HG02571 (cell line): Measurements from ENCODE around the gene LPA.
A peak's percentile ranks its signal among the peaks of the same experiment; 100 is the strongest.
"Not testable (repeated sequence)": the region's sequence is repeated elsewhere in the genome, so short reads cannot be mapped to it uniquely, and the experiment has no call there.

Source experiments
- ATAC-seq: cut with Tn5 transposase; IDR thresholded peaks from one replicate; pipeline ENCODE4 v1.9.1; 2021; ENCODE audit warnings: mild to moderate bottlenecking, moderate library complexity; ENCODE audit not compliant: unreplicated experiment

Gene LPA

GRCh38 chr6:160667639-160668481 is 3.8 kb upstream of the LPA start:
- ATAC-seq, result no peak

GRCh38 chr6:160662842-160663241 is 1.2 kb downstream of the LPA start:
- no peak for ATAC-seq

GRCh38 chr6:160662429-160662828 is 1.6 kb downstream of the LPA start:
- ATAC-seq, result no peak

- no peak for ATAC-seq
These were observed 2.9 kb downstream of the LPA start for GRCh38 chr6:160661216-160661615.

GRCh38 chr6:160659562-160659961 is 4.5 kb downstream of the LPA start:
- ATAC-seq, result no peak

- no peak for ATAC-seq
These were observed 29.4 kb downstream of the LPA start for GRCh38 chr6:160634706-160635105.

GRCh38 chr6:160595838-160596832 is 67.9 kb downstream of the LPA start:
- ATAC-seq, result no peak

GRCh38 chr6:160595297-160595696 is 68.8 kb downstream of the LPA start:
- ATAC-seq, result not testable (repeated sequence)

GRCh38 chr6:160586374-160586773 is 77.7 kb downstream of the LPA start:
- ATAC-seq, result no peak

- no peak for ATAC-seq
These were observed 80.3 kb downstream of the LPA start for GRCh38 chr6:160583794-160584193.

GRCh38 chr6:160581406-160581805 is 82.7 kb downstream of the LPA start:
- no peak for ATAC-seq

GRCh38 chr6:160578515-160578914 is 85.6 kb downstream of the LPA start:
- ATAC-seq, result not testable (repeated sequence)

- ATAC-seq, result no peak
These were observed 90.1 kb downstream of the LPA start for GRCh38 chr6:160573943-160574342.

GRCh38 chr6:160571201-160571600 is 92.9 kb downstream of the LPA start:
- not testable (repeated sequence) for ATAC-seq

- ATAC-seq, result no peak
These were observed 119.3 kb downstream of the LPA start for GRCh38 chr6:160544802-160545201.

- ATAC-seq, result no peak
These were observed 128.8 kb downstream of the LPA start for GRCh38 chr6:160535270-160535669.

- peak; percentile 62 for ATAC-seq
These were observed 129.9 kb downstream of the LPA start for GRCh38 chr6:160534050-160534696.

- no peak for ATAC-seq
These were observed 131.8 kb downstream of the LPA start for GRCh38 chr6:160532315-160532714.

- no peak for ATAC-seq
These were observed 132.2 kb downstream of the LPA start for GRCh38 chr6:160531826-160532225.

- not testable (repeated sequence) for ATAC-seq
These were observed 134.6 kb downstream of the LPA start for GRCh38 chr6:160529524-160529923.

GRCh38 chr6:160523223-160523622 is 140.9 kb downstream of the LPA start:
- no peak for ATAC-seq
